ENCODE results near the gene SH2D3C. TPM values are rescaled to one million over a fixed set of nuclear protein-coding genes. Genes with fewer than 3 reads are reported as not detected.

The SH2D3C gene
- total RNA-seq, 2 donors from 2014 or later = 11.5 to 16.5 TPM

GRCh38 chr9:127772603-127773002 is 5.9 kb downstream of the SH2D3C start:
- no peak for DNase-seq (ENCODE audit: low spot score)
- Histone ChIP-seq H3K4me1 (peaks cover 0 to 26% of the 10 kb centered on the region in 2 donors), H3K27me3 (no peaks in the 10 kb centered on the region), H3K4me3 (no peak overlapping the region), H3K36me3 (no peaks in the 10 kb centered on the region), H3K9me3 (no peaks in the 10 kb centered on the region), H3K27ac (no peak overlapping the region)
- TF ChIP-seq CTCF (IDR thresholded peaks at IDR 0.05) = no peak

GRCh38 chr9:127771570-127772189 is 6.8 kb downstream of the SH2D3C start:
- Histone ChIP-seq H3K9me3 (no peaks in the 10 kb centered on the region), H3K27me3 (no peaks in the 10 kb centered on the region), H3K27ac (peak overlapping the region in 1 of 2 donors; percentile 41), H3K4me3 (peak overlapping the region; percentile 9 to 59), H3K4me1 (peaks cover 0 to 35% of the 10 kb centered on the region in 2 donors), H3K36me3 (no peaks in the 10 kb centered on the region)
- no peak for DNase-seq (ENCODE audit: low spot score)
- TF ChIP-seq CTCF (IDR thresholded peaks at IDR 0.05) = no peak

DNA sequence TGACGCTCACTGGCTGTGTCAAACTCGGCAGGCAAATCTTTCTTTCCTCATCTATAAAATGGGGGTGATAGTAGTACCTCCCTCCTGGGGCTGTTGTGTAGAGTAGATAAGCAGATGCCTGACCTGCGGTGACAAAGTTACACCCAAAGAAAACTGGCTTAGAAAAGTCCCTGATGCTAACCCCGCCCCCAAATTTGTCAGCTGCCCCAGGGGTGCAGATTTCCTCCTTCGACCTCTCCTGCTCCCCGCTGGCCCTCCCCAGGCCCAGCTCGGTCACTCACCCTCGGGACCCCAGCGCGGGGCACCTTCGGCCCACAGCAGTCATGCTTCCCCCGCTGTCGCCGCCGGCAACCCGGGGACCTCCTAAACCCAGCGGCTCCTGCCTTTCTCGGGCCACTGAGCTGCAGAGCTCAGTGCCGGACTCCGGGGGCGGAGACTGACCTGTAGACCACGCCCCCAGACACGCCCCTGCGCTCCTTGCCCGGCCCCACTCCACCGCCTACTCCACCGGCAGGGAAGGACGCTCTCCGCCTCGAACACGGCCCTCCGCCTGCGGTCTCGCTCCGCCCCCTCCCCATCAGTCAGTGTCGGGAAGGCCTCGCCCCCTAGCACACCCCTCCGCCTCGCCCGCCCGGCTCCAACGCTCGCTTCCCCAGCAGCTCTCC is 7.4 kb downstream of the SH2D3C start:
- Histone ChIP-seq H3K9me3 (no peaks in the 10 kb centered on the region), H3K36me3 (no peaks in the 10 kb centered on the region), H3K27ac (peak overlapping the region; percentile 71 to 83), H3K27me3 (no peaks in the 10 kb centered on the region), H3K4me3 (peak overlapping the region; percentile 55 to 59), H3K4me1 (peaks cover 0 to 37% of the 10 kb centered on the region in 2 donors)
- peak; percentile 98 for DNase-seq (ENCODE audit: low spot score)
- TF ChIP-seq CTCF (IDR thresholded peaks at IDR 0.05) = no peak

GRCh38 chr9:127770583-127770904 is 7.9 kb downstream of the SH2D3C start:
- Histone ChIP-seq H3K27me3 (no peaks in the 10 kb centered on the region), H3K27ac (peak overlapping the region; percentile 71 to 83), H3K4me3 (peak overlapping the region; percentile 55 to 59), H3K4me1 (peaks cover 0 to 37% of the 10 kb centered on the region in 2 donors), H3K9me3 (no peaks in the 10 kb centered on the region), H3K36me3 (no peaks in the 10 kb centered on the region)
- no peak for TF ChIP-seq CTCF (IDR thresholded peaks at IDR 0.05)
- DNase-seq (ENCODE audit: low spot score) = no peak

DNA sequence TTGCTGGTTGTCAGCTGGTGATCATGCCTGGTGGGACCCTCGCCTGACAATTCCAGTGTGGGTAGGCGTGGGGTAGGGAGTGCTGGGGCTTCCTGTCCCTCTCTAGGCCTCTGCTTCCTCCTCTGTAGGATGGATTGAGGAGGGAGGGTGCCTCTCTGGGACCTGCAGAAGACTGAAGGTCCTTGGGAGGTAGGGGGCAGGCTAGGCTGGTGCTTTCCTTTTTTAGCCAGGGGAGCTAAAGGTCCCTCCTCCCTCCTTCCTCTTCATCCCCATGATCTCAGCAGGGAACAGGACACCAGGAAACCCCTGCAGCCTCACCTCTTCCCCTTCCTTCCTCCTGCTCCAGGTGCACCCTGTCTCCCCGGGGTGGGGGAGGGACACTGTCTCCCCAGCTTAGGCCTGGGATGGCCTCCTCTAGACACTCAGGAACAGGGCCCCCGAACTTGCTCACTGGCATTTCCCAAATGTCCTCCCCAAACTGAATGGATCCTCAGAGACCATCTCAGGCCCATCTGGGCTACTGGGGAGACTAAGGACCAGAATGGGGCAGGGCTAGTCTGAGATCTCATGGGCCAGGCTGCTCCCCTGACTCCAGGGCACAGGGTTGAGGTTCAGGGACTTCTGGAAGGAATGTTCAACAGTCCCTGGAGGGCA is 8.4 kb downstream of the SH2D3C start:
- Histone ChIP-seq H3K4me1 (peaks cover 0 to 40% of the 10 kb centered on the region in 2 donors), H3K9me3 (no peaks in the 10 kb centered on the region), H3K27ac (peak overlapping the region; percentile 71 to 83), H3K36me3 (no peaks in the 10 kb centered on the region), H3K27me3 (no peaks in the 10 kb centered on the region), H3K4me3 (peak overlapping the region; percentile 55 to 59)
- no peak for TF ChIP-seq CTCF (IDR thresholded peaks at IDR 0.05)
- no peak for DNase-seq (ENCODE audit: low spot score)
